Measurements from ENCODE around the gene GALT.

DNA sequence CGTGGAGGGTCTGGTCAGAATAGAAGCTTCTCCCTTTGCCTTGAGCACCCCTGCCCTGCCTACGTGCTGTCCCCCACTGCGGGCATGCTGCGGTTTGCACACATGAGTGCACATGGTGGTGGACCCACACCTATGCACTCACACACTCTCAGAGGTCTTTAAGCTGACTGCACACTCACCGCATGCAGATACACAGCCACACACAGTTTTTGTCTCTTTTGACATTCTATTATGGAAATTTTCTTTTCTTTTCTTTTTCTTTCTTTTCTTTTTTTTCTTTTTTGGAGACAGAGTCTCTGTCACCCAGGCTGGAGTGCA is 17.0 kb upstream of the GALT start:
- no peak for TF ChIP-seq POLR2A (IDR thresholded peaks at IDR 0.05)
- TF ChIP-seq, protein P1, sequence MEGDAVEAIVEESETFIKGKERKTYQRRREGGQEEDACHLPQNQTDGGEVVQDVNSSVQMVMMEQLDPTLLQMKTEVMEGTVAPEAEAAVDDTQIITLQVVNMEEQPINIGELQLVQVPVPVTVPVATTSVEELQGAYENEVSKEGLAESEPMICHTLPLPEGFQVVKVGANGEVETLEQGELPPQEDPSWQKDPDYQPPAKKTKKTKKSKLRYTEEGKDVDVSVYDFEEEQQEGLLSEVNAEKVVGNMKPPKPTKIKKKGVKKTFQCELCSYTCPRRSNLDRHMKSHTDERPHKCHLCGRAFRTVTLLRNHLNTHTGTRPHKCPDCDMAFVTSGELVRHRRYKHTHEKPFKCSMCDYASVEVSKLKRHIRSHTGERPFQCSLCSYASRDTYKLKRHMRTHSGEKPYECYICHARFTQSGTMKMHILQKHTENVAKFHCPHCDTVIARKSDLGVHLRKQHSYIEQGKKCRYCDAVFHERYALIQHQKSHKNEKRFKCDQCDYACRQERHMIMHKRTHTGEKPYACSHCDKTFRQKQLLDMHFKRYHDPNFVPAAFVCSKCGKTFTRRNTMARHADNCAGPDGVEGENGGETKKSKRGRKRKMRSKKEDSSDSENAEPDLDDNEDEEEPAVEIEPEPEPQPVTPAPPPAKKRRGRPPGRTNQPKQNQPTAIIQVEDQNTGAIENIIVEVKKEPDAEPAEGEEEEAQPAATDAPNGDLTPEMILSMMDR (IDR thresholded peaks at IDR 0.05), result no peak
